ENCODE measurements around the gene CD63. TPM values are rescaled to one million over a fixed set of nuclear protein-coding genes. Genes with fewer than 3 reads are reported as not detected.

CD63 gene
- total and polyA plus RNA-seq, 9 of the 15 experiments (the other 6 are each of a cell fraction or from before 2014, with no cell fraction given) = 313 to 735 (median 433) TPM

DNA sequence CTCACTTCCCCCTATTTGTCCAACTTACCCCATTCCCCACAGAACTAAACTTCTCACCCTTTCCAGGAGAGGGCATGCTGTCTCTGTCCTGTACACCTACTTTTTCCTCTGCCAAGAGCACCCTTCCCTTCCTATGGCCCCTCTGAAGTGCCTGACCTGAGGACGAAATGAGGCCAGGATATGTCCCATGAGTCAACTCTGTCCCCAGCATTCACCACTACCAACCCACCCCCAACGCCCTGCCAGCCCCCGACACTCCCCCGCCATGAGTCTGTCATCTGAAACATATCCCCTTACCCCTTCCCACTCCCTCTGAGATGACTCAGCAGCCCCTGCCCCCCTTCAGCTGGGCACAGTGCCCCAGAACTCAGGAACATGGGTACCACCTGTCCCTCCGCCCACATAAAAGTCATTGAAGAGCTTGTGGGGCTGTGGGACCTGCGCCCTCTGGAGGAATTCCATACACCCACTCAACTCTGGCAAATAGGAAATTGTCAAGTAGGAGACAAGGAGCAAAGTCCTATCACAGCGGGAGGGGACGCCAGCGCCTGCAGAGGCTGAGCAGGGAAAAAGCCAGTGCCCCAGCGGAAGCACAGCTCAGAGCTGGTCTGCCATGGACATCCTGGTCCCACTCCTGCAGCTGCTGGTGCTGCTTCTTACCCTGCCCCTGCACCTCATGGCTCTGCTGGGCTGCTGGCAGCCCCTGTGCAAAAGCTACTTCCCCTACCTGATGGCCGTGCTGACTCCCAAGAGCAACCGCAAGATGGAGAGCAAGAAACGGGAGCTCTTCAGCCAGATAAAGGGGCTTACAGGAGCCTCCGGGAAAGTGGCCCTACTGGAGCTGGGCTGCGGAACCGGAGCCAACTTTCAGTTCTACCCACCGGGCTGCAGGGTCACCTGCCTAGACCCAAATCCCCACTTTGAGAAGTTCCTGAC, 47.4 kb downstream of the CD63 start:
- no peaks in the 10 kb centered on the region for H3K9me3 ChIP-seq (replicated peaks; ENCODE audit: control insufficient read depth, insufficient read depth, low read depth, low read length)
- 6% methylated on average over 17 of the region's 17 CpGs for WGBS (ENCODE audit: insufficient coverage, low coverage, missing lambda C conversion rate)
- H3K36me3 ChIP-seq (ENCODE audit: control insufficient read depth, insufficient read depth, low read length) = no peaks in the 10 kb centered on the region
- in situ Hi-C loops (cut with MboI) (no loop called here), intact Hi-C loops (cut with micrococcal nuclease) (loop anchor here (1.0 to 2.0 kb wide), 3 partner anchors 25 to 56 kb away; partner anchors contain the start of gene ITGA7)
- CTCF ChIA-PET (ENCODE audit: low intra/inter-chr PET ratio) = interaction anchor here (0.8 kb wide), 1 partner anchor 56 kb away, joined by 3 read pairs; no protein-coding TSS in a partner anchor
- peak; percentile 79 for FAIRE-seq
- peaks cover 0 to 11% of the 10 kb centered on the region in 2 experiments; a peak in 2 of 5 replicates for H3K4me1 ChIP-seq (replicated peaks in 1 of 2; ENCODE audit: control insufficient read depth in 2 of 2, insufficient read depth in 2 of 2, low read length in 2 of 2)
- H3K4me3 ChIP-seq = peak overlapping the region; percentile 29
- no peaks in the 10 kb centered on the region for H3K9me1 ChIP-seq (ENCODE audit: control insufficient read depth, insufficient read depth, low read length)
- H3K79me2 ChIP-seq (ENCODE audit: control insufficient read depth, insufficient read depth, low read length) = no peaks in the 10 kb centered on the region
- POLR2A ChIA-PET = interaction anchor here (0.6 to 1.4 kb wide), 3 partner anchors 13 to 82 kb away, joined by 3 to 4 read pairs (median 3); no protein-coding TSS in a partner anchor
- peak overlapping the region; percentile 66 for H3K4me2 ChIP-seq (ENCODE audit: insufficient read depth, low read length)
- no peak overlapping the region; the same call in 2 of the 3 replicates for H3K27ac ChIP-seq (ENCODE audit: extremely low read depth, low read depth, low read length)
- BruUV-seq (replicated peaks) = no TSS peak
- H3K27me3 ChIP-seq (ENCODE audit: control insufficient read depth in 2 of 2, insufficient read depth in 2 of 2, low read length in 2 of 2) = peaks cover 29 to 50% of the 10 kb centered on the region in 2 experiments
- peak overlapping the region; percentile 84 for H2AFZ ChIP-seq (ENCODE audit: low read depth, low read length)
- peak; percentile 84 for ATAC-seq
- peak in 3 of 4 experiments; percentile 20 to 71 (median 56) for DNase-seq (ENCODE audit: extremely low read depth in 1 of 4, low spot score in 3 of 4)
- no peaks in the 10 kb centered on the region for H4K20me1 ChIP-seq (replicated peaks; ENCODE audit: control insufficient read depth, insufficient read depth, low read length)
- H3K9ac ChIP-seq (ENCODE audit: insufficient read depth in 1 of 2, low read depth in 2 of 2, low read length in 2 of 2) = peak overlapping the region in 1 of 2 experiments; percentile 84; a peak in 2 of 4 replicates
- TF ChIP-seq TEAD2 (tag; IDR thresholded peaks at IDR 0.05) (peak; percentile 66), ATF1 (CRISPR knock-in tag; IDR thresholded peaks at IDR 0.05) (no peak), ATF1 (tag; IDR thresholded peaks at IDR 0.05) (0 out of 2 replicates have a peak, but pooled peaks have one; percentile 17), JUND (IDR thresholded peaks at IDR 0.05; ENCODE audit: borderline replicate concordance, low read depth, low read length) (0 out of 2 replicates have a peak, but pooled peaks have one; percentile 14), JUND (tag; IDR thresholded peaks at IDR 0.05; ENCODE audit: borderline replicate concordance, low read depth, low read length) (no peak), TBL1XR1 (IDR thresholded peaks at IDR 0.05; ENCODE audit: low read length in 2 of 2) (no peak), RCOR1 (IDR thresholded peaks at IDR 0.05; ENCODE audit: borderline replicate concordance in 1 of 2, low read depth in 2 of 2, low read length in 2 of 2) (0 out of 4 replicates have a peak, but pooled peaks of 1 of the 2 experiments have one; percentile 9), HDAC3 (IDR thresholded peaks at IDR 0.05; ENCODE audit: borderline replicate concordance, partially characterized antibody) (no peak), FOXK2 (conservative IDR thresholded peaks at IDR 0.05 in 1 of 2, IDR thresholded peaks at IDR 0.05 in 1 of 2; ENCODE audit: low read depth in 2 of 2) (peak in 1 of 2 experiments; percentile 62; a peak in 1 of 4 replicates), NFIX (CRISPR knock-in tag; IDR thresholded peaks at IDR 0.05; ENCODE audit: low read depth) (no peak), GABPB1 (CRISPR knock-in tag; IDR thresholded peaks at IDR 0.05) (no peak), EGR1 (conservative IDR thresholded peaks at IDR 0.05) (peak; percentile 91), DIDO1 (tag; IDR thresholded peaks at IDR 0.05; ENCODE audit: low read depth) (peak; percentile 56; the same call in 1 of the 2 replicates), ZNF780A (CRISPR knock-in tag; IDR thresholded peaks at IDR 0.05) (no peak), BRF1 (IDR thresholded peaks at IDR 0.05; ENCODE audit: borderline replicate concordance, extremely low read depth, insufficient read length) (no peak)
- TF ChIP-seq, protein P1, sequence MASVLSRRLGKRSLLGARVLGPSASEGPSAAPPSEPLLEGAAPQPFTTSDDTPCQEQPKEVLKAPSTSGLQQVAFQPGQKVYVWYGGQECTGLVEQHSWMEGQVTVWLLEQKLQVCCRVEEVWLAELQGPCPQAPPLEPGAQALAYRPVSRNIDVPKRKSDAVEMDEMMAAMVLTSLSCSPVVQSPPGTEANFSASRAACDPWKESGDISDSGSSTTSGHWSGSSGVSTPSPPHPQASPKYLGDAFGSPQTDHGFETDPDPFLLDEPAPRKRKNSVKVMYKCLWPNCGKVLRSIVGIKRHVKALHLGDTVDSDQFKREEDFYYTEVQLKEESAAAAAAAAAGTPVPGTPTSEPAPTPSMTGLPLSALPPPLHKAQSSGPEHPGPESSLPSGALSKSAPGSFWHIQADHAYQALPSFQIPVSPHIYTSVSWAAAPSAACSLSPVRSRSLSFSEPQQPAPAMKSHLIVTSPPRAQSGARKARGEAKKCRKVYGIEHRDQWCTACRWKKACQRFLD (CRISPR knock-in tag; IDR thresholded peaks at IDR 0.05) = no peak
- TF ChIP-seq, protein P2, sequence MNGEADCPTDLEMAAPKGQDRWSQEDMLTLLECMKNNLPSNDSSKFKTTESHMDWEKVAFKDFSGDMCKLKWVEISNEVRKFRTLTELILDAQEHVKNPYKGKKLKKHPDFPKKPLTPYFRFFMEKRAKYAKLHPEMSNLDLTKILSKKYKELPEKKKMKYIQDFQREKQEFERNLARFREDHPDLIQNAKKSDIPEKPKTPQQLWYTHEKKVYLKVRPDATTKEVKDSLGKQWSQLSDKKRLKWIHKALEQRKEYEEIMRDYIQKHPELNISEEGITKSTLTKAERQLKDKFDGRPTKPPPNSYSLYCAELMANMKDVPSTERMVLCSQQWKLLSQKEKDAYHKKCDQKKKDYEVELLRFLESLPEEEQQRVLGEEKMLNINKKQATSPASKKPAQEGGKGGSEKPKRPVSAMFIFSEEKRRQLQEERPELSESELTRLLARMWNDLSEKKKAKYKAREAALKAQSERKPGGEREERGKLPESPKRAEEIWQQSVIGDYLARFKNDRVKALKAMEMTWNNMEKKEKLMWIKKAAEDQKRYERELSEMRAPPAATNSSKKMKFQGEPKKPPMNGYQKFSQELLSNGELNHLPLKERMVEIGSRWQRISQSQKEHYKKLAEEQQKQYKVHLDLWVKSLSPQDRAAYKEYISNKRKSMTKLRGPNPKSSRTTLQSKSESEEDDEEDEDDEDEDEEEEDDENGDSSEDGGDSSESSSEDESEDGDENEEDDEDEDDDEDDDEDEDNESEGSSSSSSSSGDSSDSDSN (IDR thresholded peaks at IDR 0.05; ENCODE audit: borderline replicate concordance in 1 of 2, low read depth in 2 of 2, low read length in 2 of 2) = no peak

Measured in K562 (cell line).